ENCODE data around the gene ANG. TPM values are rescaled to one million over a fixed set of nuclear protein-coding genes. Genes with fewer than 3 reads are reported as not detected.

Gene ANG
- total RNA-seq, 4 donors from 2014 or later: 34.7 to 75.0 (median 55.2) TPM

GRCh38 chr14:20723488-20723887 lies 34.9 kb downstream of the ANG start:
- TF ChIP-seq CTCF (IDR thresholded peaks at IDR 0.05; ENCODE audit: low read depth): no peak

- TF ChIP-seq CTCF (IDR thresholded peaks at IDR 0.05; ENCODE audit: low read depth): no peak
Observed at GRCh38 chr14:20726531-20726930, 38.0 kb downstream of the ANG start.

GRCh38 chr14:20730891-20731290 lies 42.3 kb downstream of the ANG start:
- no peak for TF ChIP-seq CTCF (IDR thresholded peaks at IDR 0.05; ENCODE audit: low read depth)

- TF ChIP-seq CTCF (IDR thresholded peaks at IDR 0.05; ENCODE audit: low read depth): no peak
Observed at GRCh38 chr14:20732477-20732876, 43.9 kb downstream of the ANG start.

GRCh38 chr14:20732979-20733635 lies 44.5 kb downstream of the ANG start:
- TF ChIP-seq CTCF (IDR thresholded peaks at IDR 0.05; ENCODE audit: low read depth): no peak

GRCh38 chr14:20733684-20734429 lies 45.3 kb downstream of the ANG start:
- no peak for TF ChIP-seq CTCF (IDR thresholded peaks at IDR 0.05; ENCODE audit: low read depth)

- TF ChIP-seq CTCF (IDR thresholded peaks at IDR 0.05; ENCODE audit: low read depth): no peak
Observed at GRCh38 chr14:20734430-20734806, 45.9 kb downstream of the ANG start.

All from subcutaneous adipose tissue (tissue), 4 donors.